HG03558 (cell line): ENCODE measurements around the gene SMAD9.

Experiments used
- ATAC-seq: cut with Tn5 transposase; IDR thresholded peaks from one replicate; pipeline ENCODE4 v1.9.1; 2021; ENCODE audit warnings: moderate number of reproducible peaks; ENCODE audit not compliant: unreplicated experiment; ENCODE audit errors: extremely low read depth

Gene SMAD9

DNA sequence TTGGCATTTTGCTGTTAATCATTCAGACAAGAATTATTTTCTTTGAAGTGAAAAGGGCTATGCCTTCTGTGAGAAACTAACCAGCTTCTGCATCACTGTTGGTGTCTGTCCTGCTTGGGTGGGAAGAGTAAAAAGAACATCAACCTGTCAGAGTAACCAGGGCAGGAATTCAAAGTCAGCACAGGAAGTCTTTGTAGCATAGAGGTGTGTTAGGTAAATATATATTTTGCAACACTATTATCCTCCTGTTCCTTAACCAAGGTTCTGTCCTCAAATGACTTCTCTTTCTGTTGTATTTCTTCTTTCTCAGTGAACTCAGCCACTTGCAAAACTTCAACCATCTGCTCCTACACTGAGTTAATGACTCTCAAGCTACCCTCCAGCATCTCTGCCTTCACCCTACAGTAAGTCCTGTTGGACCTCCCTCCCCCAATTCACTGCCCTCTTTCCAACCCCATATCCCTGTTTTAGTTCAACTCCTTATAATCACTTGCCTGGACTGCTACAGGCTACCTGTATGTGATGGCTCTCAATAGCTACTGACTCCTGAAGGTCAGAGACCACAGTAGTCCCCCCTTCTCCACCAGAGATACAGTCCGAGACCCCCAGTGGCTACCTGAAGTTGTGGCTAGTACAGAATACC, 49.9 kb downstream of the SMAD9 start:
- no peak for ATAC-seq

GRCh38 chr13:36866232-36866631, 53.8 kb downstream of the SMAD9 start:
- ATAC-seq, result no peak

- no peak for ATAC-seq
Observed at GRCh38 chr13:36865265-36865664, 54.8 kb downstream of the SMAD9 start.

- ATAC-seq, result no peak
Observed at GRCh38 chr13:36862722-36863121, 57.3 kb downstream of the SMAD9 start.

- no peak for ATAC-seq
Observed at GRCh38 chr13:36862002-36862685, 57.9 kb downstream of the SMAD9 start.

GRCh38 chr13:36859259-36859658, 60.8 kb downstream of the SMAD9 start:
- ATAC-seq, result no peak

DNA sequence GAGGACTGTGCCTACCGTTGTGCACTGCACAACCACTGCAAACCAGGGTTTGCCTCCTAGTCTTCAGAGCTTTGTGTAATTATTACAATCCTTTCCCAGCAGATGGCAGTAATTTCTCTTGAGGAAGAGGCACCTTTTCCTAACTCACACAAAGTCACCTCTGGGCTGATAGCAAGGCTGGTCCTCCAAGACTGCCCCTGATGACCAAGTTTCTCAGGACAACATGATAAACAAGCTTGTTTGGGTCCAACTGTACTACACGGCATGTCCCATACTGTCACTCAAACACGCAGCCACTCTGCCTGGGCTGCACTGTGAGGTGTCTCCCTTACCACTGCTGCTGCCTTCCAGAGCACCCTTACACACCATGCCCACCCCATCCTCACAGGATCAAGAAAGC, 61.7 kb downstream of the SMAD9 start:
- no peak for ATAC-seq

GRCh38 chr13:36857253-36857652, 62.8 kb downstream of the SMAD9 start:
- no peak for ATAC-seq

DNA sequence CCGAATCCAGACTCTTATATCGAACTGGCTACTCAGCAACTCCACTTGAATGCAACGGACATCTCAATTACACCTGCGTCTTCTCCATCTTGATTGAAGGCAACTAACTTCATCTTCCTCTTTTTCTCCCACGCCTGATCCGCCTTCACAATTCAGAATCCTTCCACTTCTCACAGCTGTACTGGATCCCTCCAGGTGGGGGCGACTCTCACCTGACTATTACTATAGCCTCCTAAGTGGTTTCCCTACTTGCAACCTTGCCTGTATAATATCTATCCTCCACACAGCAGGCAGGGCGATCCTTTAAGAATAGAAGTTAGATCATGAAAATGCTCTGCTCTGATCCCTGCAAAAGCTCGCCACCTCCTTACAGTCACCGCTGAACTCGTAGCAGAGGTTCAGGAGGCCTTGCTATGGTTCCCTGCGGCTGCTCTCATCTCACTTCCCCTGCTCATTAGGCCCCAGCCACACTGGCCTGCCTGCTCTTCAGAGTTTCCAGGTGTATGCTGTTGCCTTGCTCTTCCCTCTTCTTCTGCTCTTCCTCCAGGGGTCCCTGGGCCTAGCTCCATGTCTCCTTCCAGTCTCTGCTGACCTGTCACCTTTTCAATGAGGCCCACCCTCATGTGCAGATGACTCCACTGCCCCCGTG, 69.1 kb downstream of the SMAD9 start:
- ATAC-seq, result no peak

- no peak for ATAC-seq
Observed at GRCh38 chr13:36848199-36848982, 71.6 kb downstream of the SMAD9 start.

DNA sequence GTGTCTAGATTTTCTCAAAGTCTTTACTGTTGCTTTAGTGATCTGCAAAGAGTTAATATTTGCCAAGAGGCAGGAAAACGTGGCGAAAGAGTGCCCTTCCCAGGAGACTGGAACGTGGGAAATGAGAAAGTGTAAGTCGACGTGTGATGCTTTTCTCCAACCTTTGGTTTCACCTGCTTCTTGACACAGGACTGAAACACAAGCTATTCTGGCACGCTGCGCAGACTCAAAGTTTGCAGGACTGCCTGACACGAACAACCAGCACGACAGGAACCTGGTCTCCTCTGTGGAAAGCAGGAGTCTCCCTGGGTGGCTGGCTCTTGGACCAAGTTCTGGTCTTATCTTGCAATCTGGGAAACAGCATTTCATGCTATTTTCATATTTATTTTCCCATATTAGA, 72.4 kb downstream of the SMAD9 start:
- ATAC-seq, result no peak

DNA sequence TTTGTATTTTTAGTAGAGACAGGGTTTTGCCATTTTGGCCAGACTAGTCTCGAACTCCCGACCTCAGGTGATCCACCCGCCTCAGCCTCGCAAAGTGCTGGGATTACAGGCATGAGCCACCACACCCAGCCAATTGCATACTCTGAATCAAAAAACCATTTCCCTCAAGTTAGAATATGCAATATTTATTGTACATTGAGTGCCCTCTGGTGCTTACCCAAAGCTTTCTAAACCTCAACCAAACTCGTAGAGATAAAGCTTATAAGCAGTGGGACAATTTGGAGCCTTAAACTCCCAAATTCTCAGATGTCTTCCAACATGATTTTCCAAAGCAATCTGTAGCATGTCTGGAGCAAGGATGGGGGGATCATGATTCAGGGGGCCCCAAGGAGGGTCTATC, 78.6 kb downstream of the SMAD9 start:
- no peak for ATAC-seq

DNA sequence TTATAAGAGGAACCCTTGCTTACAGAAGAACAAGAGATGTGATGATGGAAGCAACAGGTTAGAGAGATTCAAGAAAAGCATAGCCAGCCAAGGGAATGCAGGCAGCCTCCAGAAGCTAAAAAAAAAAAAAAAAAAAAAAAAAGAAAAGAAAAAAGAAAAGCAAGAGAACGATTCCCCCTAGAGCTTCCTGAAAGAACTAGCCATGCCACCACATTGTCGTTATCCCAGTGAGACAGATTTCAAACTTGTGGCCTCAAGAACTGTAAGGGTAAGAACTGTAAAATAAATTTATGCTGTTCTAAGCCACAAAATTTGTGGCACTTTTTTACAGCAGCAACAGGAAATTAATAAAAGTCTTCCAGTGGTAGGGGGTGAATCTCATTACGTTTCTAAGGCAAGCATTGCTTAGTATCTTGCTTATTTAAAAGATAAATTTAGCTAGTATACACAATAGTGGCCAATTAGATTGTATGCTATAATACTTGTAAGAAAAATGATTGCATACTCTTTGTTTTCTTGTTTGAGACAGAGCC, 79.3 kb downstream of the SMAD9 start:
- ATAC-seq, result no peak

- ATAC-seq, result no peak
Observed at GRCh38 chr13:36839981-36840380, 80.1 kb downstream of the SMAD9 start.

- ATAC-seq, result no peak
Observed at GRCh38 chr13:36839281-36839680, 80.8 kb downstream of the SMAD9 start.

GRCh38 chr13:36837354-36838092, 82.5 kb downstream of the SMAD9 start:
- no peak for ATAC-seq

DNA sequence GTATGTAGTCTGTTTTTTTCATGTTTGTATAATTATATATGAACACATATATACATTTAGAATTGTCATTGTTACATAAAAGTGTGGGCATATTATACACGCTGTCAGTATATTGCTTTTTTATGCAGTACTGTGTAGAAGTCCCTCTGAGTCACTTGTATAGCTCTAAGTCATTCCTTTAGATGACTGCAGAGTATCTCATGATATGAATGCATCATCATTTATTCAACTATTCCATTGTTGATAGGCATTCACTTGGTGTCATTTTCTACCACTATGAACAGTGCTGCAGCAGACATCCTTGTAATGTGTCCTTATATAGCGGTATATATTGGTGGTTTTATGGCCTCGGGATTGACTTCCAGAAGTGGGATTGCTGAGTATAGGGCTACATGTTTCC, 85.7 kb downstream of the SMAD9 start:
- no peak for ATAC-seq

DNA sequence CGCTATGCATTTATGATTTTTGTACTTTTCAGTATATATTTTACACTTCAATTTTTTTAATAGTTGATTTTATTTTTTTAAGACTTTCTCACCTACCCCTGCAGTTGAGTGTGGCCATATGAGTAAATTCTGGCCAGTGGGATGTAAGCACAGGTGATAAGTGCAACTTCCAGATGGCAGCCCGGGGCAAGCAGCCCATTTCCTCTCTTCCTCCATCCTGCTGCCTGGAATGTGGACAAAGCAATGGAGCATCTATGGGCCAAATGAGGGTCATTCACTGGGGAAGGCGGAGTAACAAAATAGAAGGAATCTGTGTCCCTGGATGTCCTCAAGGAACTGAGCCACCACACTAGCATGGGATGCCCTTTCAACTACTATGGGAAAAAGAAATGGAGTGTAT, 88.7 kb downstream of the SMAD9 start:
- ATAC-seq, result no peak

GRCh38 chr13:36829753-36830152, 90.3 kb downstream of the SMAD9 start:
- ATAC-seq, result no peak

DNA sequence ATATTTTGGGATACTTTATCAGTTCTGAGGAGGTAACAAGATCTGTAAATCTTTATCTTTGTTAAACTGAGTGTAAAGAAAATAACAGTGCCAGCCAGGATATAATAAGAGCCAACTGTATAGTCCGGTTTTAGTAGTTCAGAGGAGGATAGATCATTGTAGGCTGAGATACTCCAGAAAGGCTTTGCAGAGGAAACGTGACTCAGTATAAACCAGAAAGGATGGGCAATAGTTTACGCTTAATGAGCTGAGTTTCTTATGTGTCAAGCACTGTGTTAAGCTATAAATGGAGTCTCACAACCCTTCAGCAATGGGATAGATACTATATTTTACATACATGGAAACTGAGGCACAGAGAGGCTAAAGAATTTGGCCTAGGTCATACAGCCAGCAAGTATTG, 97.3 kb downstream of the SMAD9 start:
- ATAC-seq, result no peak
